ENCODE results near the gene FAM237A.

Gene FAM237A

GRCh38 chr2:206692971-206693370 is 50.7 kb downstream of the FAM237A start:
- DNase-seq, result no peak

- DNase-seq, result peak; percentile 3
Observed at GRCh38 chr2:206693399-206694137, 51.3 kb downstream of the FAM237A start.

GRCh38 chr2:206696910-206697309 is 54.6 kb downstream of the FAM237A start:
- DNase-seq, result no peak

GRCh38 chr2:206698811-206699210 is 56.5 kb downstream of the FAM237A start:
- no peak for DNase-seq
